Activated CD8-positive, alpha-beta memory T cell treated with anti-CD3 and anti-CD28 coated beads for 1 hour (primary cell): ENCODE measurements around the gene PMF1.
"Not testable (repeated sequence)": the region's sequence is repeated elsewhere in the genome, so short reads cannot be mapped to it uniquely, and the experiment has no call there.

Source experiments
- DNase-seq, 2 donors: peaks; one replicate each; pipeline ENCODE4 v3.0.0-alpha.2; 2020; ENCODE audit warnings: low read depth in 1 of 2; ENCODE audit errors: extremely low read depth in 1 of 2

PMF1 gene, protein sequence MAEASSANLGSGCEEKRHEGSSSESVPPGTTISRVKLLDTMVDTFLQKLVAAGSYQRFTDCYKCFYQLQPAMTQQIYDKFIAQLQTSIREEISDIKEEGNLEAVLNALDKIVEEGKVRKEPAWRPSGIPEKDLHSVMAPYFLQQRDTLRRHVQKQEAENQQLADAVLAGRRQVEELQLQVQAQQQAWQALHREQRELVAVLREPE

DNA sequence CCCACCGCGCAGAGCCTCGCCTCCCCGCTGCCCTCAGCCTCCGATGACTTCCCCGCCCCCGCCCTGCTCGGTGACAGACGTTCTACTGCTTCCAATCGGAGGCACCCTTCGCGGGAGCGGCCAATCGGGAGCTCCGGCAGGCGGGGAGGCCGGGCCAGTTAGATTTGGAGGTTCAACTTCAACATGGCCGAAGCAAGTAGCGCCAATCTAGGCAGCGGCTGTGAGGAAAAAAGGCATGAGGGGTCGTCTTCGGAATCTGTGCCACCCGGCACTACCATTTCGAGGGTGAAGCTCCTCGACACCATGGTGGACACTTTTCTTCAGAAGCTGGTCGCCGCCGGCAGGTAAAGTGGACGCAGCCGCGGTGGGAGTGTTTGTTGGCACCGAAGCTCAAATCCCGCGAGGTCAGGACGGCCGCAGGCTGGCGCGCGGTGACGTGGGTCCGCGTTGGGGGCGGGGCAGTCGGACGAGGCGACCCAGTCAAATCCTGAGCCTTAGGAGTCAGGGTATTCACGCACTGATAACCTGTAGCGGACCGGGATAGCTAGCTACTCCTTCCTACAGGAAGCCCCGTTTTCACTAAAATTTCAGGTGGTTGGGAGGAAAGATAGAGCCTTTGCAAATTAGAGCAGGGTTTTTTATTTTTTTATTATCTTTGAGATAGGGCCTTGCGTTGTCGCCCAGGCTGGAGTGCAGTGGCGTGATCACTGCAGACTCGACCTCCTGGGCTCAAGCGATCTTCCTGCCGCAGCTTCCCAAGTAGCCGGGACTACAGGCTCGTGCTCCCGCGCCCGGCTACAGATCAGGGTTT is at the start of gene PMF1:
TSS of gene PMF1 (plus strand) at position 175 of the 811 bp plus-strand sequence. CDS start at position 184, 9 bp downstream.
- peak; percentile 88 to 93 for DNase-seq

DNA sequence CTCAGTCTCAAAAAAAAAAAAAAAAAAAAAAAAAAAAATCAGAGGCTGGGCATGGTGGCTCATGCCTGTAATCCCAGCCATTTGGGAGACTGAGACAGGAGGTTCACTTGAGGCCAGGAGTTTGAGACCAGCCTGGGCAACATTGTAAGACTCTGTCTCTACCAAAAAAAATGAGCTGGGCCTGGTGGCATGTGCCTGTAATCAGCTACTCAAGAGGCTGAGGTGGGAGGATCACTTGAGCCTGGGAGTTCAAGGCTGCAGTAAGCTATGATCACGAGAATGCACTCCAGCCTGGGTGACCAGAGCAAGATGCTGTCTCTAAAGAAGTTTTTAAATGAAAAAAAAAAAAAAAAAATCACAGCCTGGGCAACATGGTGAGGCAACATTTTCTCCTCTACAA is 49.1 kb upstream of the PMF1 start:
- no peak for DNase-seq

DNA sequence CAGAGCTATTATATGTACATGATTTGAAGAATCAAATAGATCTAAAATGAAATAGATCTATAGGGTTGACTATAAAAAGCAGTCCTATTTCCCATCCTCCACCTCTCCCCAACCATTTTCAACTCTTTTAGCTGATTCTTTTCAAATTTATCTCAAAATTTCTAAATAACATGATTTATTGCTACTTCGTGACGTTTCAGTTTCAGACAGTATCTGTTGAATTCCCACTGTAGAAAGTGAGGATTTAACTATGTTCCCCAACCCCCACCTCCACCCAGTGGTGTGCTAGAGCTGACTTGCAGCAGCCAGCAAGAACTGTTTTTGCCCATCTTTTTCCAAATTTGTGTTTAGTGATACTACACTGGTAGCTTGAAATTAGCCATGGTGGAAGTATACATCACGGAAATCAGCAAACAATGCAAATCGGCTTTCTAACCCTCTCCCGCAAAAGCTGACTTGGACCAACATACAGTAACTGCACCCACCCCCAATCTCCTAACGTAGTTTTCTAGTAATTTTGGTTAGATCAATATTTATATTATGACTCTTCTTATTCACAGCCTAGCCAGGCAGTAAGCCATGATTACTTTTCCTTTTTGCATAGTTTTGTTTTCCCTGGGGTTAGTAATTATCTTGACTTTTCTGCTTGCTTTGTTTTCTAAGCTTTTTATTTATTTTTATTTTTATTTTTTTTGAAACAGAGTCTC is 48.5 kb upstream of the PMF1 start:
- no peak for DNase-seq

DNA sequence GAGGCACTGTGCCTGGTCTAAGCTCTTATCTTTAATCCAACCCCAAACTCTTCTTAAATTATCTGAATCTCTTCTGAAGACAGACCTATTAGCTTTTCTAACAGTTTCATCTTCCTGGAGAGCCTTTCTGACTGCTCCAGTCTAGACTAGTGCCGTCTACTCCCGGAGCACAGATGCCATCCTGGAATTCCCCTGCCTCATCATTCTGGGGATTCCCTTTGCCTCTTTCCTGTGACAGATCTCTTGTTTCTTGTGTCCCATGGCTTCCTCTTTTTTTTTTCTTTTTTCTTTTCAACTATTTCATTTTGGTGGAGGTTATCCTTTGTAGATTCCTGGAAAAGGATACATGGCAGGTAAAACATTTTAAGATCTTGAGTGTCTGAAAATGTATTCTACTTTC is 47.7 kb upstream of the PMF1 start:
- DNase-seq: no peak

DNA sequence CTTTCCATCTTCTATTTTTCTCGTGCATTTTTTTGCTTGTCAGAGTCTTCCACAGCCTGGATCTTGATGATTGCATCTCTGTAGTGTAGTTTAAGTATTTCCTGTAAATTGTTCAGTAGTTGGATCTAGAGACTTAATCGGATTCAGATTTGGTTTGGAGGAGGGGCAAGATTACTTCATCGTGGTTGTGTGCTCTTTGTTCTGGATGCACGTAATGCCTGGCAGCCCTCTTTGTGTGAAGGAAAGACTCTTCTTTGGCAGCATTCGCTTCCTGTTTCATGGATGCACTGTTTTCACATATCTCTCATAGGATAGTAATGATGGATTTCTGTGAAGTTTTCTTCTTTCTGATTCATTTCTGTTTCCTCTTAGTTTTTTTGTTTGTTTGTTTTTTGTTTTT is 45.3 kb upstream of the PMF1 start:
- no peak for DNase-seq

DNA sequence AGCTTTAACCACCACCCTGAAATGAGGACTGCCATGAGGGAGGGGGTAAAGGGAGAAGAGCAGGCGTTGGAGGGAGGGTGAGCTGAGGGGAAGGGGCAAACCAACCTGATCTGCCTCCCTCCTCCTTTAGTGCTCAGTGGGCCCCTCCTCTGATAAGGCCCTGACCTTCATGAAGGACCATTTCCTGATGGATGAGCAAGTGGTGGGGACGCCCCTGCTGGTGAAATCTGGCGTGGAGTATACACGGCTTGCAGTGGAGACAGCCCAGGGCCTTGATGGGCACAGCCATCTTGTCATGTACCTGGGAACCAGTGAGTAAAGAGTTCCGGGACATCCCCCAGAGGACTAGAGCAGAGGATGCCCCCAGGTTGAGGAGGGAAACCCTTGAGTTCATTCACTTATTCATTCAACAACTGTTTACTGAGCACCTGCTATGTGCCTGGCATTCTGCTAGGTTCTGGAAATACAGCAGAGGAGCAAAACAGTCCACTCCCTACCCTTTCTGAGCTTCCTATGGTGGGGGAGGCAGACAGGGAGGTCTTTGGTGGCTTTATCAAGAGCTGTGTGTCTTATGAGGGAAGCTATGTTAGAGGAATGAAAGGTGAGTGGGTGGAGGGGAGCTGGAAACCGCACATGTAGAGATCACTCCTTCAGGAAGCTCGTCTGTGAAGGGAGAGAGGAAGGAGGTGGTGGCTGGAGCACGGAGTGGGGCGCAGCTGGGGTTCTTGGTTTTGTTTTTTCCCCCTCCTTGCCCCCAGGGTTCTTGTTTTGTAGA is 39.9 kb upstream of the PMF1 start:
- DNase-seq: no peak

DNA sequence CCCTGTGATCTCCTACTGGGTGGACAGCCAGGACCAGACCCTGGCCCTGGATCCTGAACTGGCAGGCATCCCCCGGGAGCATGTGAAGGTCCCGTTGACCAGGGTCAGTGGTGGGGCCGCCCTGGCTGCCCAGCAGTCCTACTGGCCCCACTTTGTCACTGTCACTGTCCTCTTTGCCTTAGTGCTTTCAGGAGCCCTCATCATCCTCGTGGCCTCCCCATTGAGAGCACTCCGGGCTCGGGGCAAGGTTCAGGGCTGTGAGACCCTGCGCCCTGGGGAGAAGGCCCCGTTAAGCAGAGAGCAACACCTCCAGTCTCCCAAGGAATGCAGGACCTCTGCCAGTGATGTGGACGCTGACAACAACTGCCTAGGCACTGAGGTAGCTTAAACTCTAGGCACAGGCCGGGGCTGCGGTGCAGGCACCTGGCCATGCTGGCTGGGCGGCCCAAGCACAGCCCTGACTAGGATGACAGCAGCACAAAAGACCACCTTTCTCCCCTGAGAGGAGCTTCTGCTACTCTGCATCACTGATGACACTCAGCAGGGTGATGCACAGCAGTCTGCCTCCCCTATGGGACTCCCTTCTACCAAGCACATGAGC is 36.1 kb upstream of the PMF1 start:
- DNase-seq: no peak

DNA sequence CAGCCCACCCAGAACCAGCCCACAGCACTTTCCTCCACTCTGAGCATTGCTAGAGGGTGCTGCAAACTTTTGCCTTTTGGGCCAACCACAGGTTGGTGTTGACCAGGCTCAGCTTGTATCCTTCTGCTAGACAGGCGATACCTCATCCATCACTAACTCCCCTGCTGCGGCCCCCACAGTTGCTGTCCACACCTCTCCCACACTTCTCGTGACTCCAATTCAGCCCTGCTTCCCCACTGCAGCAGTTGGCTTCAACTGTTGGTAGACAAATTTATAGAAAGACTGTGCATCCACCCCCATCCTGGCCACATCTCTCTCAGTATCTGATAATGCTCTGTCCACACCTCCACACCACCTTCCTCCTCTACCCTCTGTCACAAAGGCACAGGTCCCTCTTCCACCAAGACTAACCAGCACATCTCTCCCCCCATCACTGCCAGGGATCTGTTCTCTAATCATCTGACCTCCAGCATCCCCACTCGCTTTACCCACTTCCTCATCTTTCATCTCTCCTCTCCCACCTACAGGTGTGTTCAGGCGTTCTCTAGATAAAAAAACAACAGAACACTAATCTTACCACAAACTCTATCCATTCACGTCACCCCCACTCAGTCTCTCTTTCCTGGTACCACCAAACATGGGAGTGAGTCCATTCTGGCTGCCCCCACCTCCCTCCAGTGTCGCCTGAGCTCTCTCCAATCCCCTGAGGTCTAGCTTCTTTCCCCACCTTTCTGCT is 34.7 kb upstream of the PMF1 start:
- DNase-seq: no peak

DNA sequence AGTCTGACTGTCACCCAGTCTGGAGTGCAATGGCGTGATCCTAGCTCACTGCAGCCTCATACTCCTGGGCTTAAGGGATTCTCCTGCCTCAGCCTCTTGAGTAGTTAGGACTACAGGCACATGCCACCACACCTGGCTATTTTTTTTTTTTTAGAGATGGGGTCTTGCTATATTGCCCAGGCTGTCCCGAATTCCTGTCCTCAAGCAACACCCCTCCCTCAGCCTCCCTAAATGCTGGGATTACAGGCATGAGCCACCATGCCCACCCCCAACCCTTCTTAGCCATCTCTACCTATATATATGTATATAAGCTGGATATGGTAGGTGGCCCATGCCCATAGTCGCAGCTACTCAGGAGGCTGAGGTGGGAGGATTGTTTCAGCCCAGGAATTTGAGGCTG is 32.3 kb upstream of the PMF1 start:
- no peak for DNase-seq

DNA sequence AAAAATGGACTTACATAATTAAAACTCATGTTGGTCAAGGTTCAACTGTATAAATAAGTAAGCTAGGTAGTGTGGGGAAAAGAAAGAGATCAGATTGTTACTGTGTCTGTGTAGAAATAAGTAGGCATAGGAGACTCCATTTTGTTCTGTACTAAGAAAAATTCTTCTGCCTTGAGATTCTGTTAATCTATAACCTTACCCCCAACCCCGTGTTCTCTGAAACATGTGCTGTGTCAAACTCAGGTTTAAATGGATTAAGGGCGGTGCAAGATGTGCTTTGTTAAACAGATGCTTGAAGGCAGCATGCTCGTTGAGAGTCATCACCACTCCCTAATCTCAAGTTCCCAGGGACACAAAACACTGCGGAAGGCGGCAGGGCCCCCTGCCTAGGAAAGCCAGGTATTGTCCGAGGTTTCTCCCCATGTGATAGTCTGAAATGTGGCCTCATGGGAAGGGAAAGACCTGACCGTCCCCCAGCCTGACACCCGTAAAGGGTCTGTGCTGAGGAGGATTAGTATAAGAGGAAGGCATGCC is 31.3 kb upstream of the PMF1 start:
- DNase-seq: not testable (repeated sequence)

DNA sequence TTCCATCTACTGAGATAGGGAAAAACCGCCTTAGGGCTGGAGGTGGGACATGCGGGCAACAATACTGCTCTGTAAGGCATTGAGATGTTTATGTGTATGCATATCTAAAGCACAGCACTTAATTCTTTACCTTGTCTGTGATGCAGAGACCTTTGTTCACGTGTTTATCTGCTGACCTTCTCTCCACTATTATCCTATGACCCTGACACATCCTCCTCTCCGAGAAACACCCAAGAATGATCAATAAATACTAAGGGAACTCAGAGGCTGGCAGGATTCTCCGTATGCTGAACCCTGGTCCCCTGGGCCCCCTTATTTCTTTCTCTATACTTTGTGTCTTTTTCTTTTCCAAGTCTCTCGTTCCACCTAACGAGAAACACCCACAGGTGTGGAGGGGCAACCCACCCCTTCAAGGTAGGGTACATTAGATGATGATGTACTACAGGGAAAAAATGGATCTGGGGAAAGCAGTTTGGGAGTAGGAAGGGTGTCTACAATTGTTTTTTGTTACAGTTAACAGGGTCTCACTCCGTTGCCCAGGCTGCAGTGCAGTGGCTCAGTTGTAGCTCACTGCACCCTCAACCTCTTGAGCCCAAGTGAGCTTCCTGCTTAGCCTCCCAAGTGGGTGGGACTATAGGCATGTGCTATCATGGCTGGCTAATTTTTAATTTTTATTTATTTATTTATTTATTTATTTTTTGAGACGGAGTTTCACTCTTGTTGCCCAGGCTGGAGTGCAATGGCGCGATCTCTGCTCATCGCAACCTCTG is 30.6 kb upstream of the PMF1 start:
- DNase-seq: not testable (repeated sequence)

DNA sequence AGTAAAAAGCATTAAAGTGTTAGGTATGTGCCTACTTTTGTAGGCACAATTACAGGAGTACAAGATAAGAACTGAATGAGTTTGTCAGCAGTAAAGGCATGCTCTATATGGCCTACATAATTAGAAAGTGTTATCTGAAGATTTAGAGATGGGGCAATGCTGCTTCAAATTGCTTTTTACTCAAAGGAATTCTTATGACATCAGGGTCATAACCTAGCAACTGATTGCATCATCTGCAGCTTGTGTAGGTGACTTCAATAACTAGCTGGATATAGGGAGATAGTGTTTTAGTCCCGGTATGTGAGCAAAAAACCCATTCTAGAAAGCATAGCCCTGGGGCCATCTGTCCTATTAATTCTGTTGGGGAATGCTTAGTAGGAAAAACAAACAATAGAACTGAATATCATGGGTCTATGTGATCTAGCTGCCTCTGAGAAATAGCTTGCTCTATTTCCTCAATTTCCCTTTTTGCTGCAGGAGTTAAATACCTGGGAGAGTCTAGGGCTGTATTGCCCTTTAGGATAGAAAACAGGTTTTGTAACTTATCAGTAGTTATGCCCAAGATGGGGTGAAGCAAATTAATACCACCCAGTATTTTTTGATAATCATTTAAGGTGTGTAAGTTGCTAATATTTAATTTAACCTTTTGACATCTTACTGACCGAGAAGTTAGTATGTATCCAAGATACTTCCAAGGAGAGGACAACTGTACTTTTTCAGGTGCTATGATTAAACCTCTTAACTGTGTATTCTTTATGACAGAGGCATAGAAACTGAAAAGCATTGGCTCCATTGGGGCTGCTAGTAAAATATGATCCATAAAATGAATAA is 26.2 kb upstream of the PMF1 start:
- DNase-seq: not testable (repeated sequence)

DNA sequence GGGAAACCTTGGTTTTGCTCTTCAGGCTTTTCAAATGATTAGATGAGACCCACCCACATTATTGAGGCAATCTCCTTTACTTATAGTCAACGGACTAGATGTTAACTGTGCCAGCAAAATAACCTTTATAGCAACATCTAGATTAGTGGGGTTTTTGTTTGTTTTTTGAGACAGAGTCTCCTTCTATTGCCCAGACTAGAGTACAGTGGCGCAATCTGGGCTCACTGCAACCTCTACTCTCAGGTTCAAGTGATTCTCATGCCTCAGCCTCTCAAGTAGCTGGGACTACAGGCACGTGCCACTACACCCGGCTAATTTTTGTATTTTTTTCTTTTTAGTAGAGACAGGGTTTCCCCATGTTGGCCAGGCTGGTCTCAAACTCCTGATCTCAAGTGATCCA is 22.5 kb upstream of the PMF1 start:
- DNase-seq: not testable (repeated sequence)

DNA sequence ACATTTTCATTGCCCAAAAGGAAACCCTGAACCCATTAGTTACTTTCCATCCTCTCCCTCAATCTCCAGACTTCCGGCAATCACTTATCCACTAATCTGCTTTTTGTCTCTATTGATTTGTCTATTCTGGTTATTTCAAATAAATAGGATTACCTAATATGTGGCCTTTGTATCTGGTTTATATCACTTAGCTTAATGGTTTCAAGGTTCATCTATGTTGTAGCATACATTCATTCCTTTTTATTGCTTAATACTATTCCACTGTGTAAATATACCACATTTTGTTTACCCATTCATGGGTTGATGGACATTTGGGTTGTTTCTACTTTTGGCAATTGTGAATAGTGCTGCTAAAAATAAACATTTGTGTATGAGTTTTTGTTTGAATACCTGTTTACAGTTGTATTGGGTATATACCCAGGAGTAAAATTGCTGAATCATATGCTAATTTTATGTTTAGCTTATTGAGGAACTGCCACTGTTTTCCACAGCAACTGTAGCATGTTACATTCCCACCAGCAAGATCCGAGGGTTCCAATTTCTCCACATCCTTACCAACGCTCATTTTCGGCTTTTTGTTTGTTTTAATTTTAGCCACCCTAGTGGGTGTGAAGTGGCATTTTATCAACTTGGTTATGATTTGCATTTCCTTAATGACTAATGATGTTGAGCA is 21.4 kb upstream of the PMF1 start:
- DNase-seq: no peak

DNA sequence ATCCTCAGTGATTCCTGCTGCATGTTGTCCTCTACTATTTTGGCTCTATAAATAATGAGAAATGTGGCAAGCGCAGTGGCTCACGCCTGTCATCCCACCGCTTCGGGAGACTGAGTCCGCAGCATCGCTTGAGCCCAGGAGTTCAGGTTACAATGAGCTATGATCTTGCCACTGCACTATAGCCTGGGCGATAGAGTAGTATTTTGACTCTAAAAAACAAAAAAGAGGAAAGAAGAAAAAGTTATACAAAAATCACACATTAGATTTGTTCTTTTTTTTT is 19.7 kb upstream of the PMF1 start:
- no peak for DNase-seq

DNA sequence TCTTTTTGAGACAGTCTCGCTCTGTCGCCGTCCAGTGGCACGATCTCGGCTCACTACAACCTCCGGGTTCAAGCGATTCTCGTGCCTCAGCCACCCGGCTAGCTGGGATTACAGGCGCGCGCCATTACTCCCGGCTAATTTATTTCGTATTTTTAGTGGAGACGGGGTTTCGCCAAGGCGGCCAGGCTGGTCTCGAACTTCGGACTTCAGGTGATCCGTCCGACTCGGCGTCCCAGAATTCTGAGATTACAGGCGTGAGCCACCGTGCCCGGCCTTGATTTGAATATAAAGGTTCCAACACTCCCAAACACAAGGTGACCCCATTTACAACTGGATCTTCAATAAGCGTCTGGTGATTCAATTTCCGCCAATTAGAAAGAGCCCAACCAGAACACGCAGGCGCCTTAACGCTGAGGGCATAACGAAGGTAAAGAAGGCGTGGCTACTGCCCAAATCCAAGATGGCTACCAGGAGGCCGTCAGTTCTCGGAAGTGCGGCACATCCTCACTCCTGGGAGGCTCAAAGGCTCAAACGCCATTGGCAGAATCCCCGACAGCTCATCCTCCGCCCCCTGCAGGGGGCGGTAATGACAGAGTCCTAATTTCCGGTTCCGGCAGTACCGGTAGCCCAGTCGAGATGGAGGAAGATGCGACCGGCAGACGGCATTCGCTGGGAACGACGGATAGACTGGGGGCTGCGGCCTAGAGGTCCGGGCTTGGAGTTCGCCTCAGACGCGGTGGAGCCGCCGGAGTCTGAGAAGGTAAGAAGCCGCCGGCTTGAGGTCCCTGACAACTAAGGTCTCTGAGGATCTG is 19.1 kb upstream of the PMF1 start, which contains the start of gene SLC25A44:
TSS of gene SLC25A44 (plus strand) at position 617 of the 812 bp plus-strand sequence. CDS start 5,744 bp downstream, outside the sequence.
- peak; percentile 86 to 89 for DNase-seq

DNA sequence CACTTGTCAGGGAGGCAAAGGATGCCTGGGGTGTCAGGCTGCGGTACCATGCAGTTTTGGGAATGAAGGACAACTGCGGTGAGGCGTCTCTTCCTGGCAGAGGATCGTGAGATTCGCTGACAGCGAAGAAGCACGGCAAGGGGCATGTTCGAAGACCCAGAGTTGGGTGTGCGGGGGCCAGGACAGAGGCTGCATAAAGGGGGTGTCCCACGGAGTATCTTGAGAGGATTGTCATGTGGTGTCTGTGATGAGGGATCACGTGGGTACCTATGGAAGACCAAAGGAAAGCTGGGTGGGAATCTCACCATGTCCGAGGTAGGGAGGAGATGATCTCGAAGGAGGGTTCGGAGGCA is 18.5 kb upstream of the PMF1 start:
- DNase-seq: no peak
